Effector memory CD8-positive, alpha-beta T cell (primary cell): ENCODE measurements around the gene GARNL3.

Experiments
- ATAC-seq: fragments of 150-1000 bp; cut with Tn5 transposase; replicated peaks from 2 replicates; pipeline ENCODE4 v1.10.0; 2021; ENCODE audit warnings: mild to moderate bottlenecking, moderate library complexity
- DNase-seq, 3 experiments: peaks; one replicate each; pipeline ENCODE4 v3.0.0; 2021
- H3K27ac Mint-ChIP-seq, 2 donors: one replicate each; pipeline ENCODE4 v1.8.0; 2022; ENCODE audit warnings: mild to moderate bottlenecking in 2 of 2, mixed read lengths in 2 of 2, moderate library complexity in 2 of 2
- H3K27me3 Mint-ChIP-seq, 2 donors: one replicate each; pipeline ENCODE4 v1.8.0; 2022; ENCODE audit warnings: mixed read lengths in 2 of 2
- H3K36me3 Mint-ChIP-seq: one replicate; pipeline ENCODE4 v1.8.0; 2022; ENCODE audit warnings: mild to moderate bottlenecking, moderate library complexity, mixed read lengths; ENCODE audit not compliant: insufficient read depth
- H3K4me1 Mint-ChIP-seq, 2 donors: one replicate each; pipeline ENCODE4 v1.8.0; 2022; ENCODE audit warnings: low read depth in 2 of 2, mixed read lengths in 2 of 2
- H3K4me3 Mint-ChIP-seq, 2 donors: one replicate each; pipeline ENCODE4 v1.8.0; 2022; ENCODE audit warnings: mild to moderate bottlenecking in 2 of 2, mixed read lengths in 2 of 2, moderate library complexity in 2 of 2
- H3K9me3 Mint-ChIP-seq, 2 donors: one replicate each; pipeline ENCODE4 v1.8.0; 2022; ENCODE audit warnings: mixed read lengths in 2 of 2

The GARNL3 gene

GRCh38 chr9:127397646-127398274 is 133.2 kb downstream of the GARNL3 start:
- DNase-seq (peak in 1 of 3 experiments; percentile 16), ATAC-seq (no peak)
- Mint-ChIP-seq H3K4me1 (peaks cover 11 to 16% of the 10 kb centered on the region in 2 donors), H3K27me3 (peaks cover 0 to 10% of the 10 kb centered on the region in 2 donors), H3K9me3 (no peaks in the 10 kb centered on the region), H3K27ac (peak overlapping the region; percentile 59 to 85), H3K36me3 (no peaks in the 10 kb centered on the region), H3K4me3 (peak overlapping the region; percentile 80 to 85)

GRCh38 chr9:127398275-127398647 is 133.7 kb downstream of the GARNL3 start:
- Mint-ChIP-seq H3K9me3 (no peaks in the 10 kb centered on the region), H3K4me1 (peaks cover 11 to 16% of the 10 kb centered on the region in 2 donors), H3K36me3 (no peaks in the 10 kb centered on the region), H3K27ac (peak overlapping the region; percentile 59 to 85), H3K4me3 (peak overlapping the region; percentile 80 to 85), H3K27me3 (peaks cover 0 to 8% of the 10 kb centered on the region in 2 donors)
- no peak for ATAC-seq
- no peak for DNase-seq

GRCh38 chr9:127398715-127399400 is 134.3 kb downstream of the GARNL3 start:
- H3K27ac Mint-ChIP-seq: peak overlapping the region; percentile 59 to 85
- peak overlapping the region; percentile 80 to 85 for H3K4me3 Mint-ChIP-seq
- DNase-seq (no peak), ATAC-seq (no peak)
- peaks cover 11 to 16% of the 10 kb centered on the region in 2 donors for H3K4me1 Mint-ChIP-seq
- H3K27me3 Mint-ChIP-seq: peaks cover 0 to 8% of the 10 kb centered on the region in 2 donors
- H3K9me3 Mint-ChIP-seq: no peaks in the 10 kb centered on the region
- no peaks in the 10 kb centered on the region for H3K36me3 Mint-ChIP-seq

- no peaks in the 10 kb centered on the region for H3K9me3 Mint-ChIP-seq
- ATAC-seq (no peak), DNase-seq (no peak)
- H3K4me3 Mint-ChIP-seq: no peak overlapping the region
- H3K27me3 Mint-ChIP-seq: peaks cover 0 to 8% of the 10 kb centered on the region in 2 donors
- peaks cover 11 to 16% of the 10 kb centered on the region in 2 donors for H3K4me1 Mint-ChIP-seq
- no peak overlapping the region for H3K27ac Mint-ChIP-seq
- H3K36me3 Mint-ChIP-seq: no peaks in the 10 kb centered on the region
These were observed 135.2 kb downstream of the GARNL3 start for GRCh38 chr9:127399736-127400269.

- H3K27me3 Mint-ChIP-seq: peaks cover 0 to 8% of the 10 kb centered on the region in 2 donors
- DNase-seq (no peak), ATAC-seq (no peak)
- no peak overlapping the region for H3K4me3 Mint-ChIP-seq
- H3K36me3 Mint-ChIP-seq: peaks cover 2% of the 10 kb centered on the region
- H3K4me1 Mint-ChIP-seq: peaks cover 7 to 8% of the 10 kb centered on the region in 2 donors
- H3K9me3 Mint-ChIP-seq: no peaks in the 10 kb centered on the region
- H3K27ac Mint-ChIP-seq: no peak overlapping the region
These were observed 138.0 kb downstream of the GARNL3 start for GRCh38 chr9:127402401-127403090.

- ATAC-seq: no peak
- Mint-ChIP-seq H3K4me3 (no peak overlapping the region), H3K27ac (no peak overlapping the region), H3K4me1 (peaks cover under 1% of the 10 kb centered on the region in 2 donors), H3K9me3 (no peaks in the 10 kb centered on the region), H3K36me3 (peaks cover 2% of the 10 kb centered on the region), H3K27me3 (peaks cover 0 to 1% of the 10 kb centered on the region in 2 donors)
- no peak for DNase-seq
These were observed 139.1 kb downstream of the GARNL3 start for GRCh38 chr9:127403507-127404192.

GRCh38 chr9:127404631-127405030 is 140.1 kb downstream of the GARNL3 start:
- Mint-ChIP-seq H3K4me3 (no peak overlapping the region), H3K9me3 (no peaks in the 10 kb centered on the region), H3K4me1 (no peaks in the 10 kb centered on the region), H3K27me3 (no peaks in the 10 kb centered on the region), H3K27ac (no peak overlapping the region), H3K36me3 (peaks cover 2% of the 10 kb centered on the region)
- ATAC-seq: no peak
- DNase-seq: no peak

GRCh38 chr9:127405344-127406125 is 141.0 kb downstream of the GARNL3 start:
- Mint-ChIP-seq H3K27me3 (no peaks in the 10 kb centered on the region), H3K27ac (peak overlapping the region in 1 of 2 donors; percentile 75), H3K36me3 (peaks cover 9% of the 10 kb centered on the region), H3K4me1 (no peaks in the 10 kb centered on the region), H3K4me3 (no peak overlapping the region), H3K9me3 (no peaks in the 10 kb centered on the region)
- DNase-seq (no peak), ATAC-seq (no peak)

GRCh38 chr9:127406799-127407491 is 142.4 kb downstream of the GARNL3 start:
- Mint-ChIP-seq H3K4me3 (no peak overlapping the region), H3K36me3 (peaks cover 9% of the 10 kb centered on the region), H3K27ac (no peak overlapping the region), H3K4me1 (no peaks in the 10 kb centered on the region), H3K27me3 (no peaks in the 10 kb centered on the region), H3K9me3 (no peaks in the 10 kb centered on the region)
- DNase-seq: no peak
- ATAC-seq: no peak

- ATAC-seq: no peak
These were observed 142.9 kb downstream of the GARNL3 start for GRCh38 chr9:127407492-127407843.

GRCh38 chr9:127411122-127411521 is 146.5 kb downstream of the GARNL3 start:
- H3K27ac Mint-ChIP-seq: no peak overlapping the region
- no peaks in the 10 kb centered on the region for H3K4me1 Mint-ChIP-seq
- H3K9me3 Mint-ChIP-seq: no peaks in the 10 kb centered on the region
- DNase-seq (no peak), ATAC-seq (no peak)
- H3K36me3 Mint-ChIP-seq: peaks cover 6% of the 10 kb centered on the region
- no peak overlapping the region for H3K4me3 Mint-ChIP-seq
- H3K27me3 Mint-ChIP-seq: no peaks in the 10 kb centered on the region

More at GRCh38 chr9:127407492-127407843, 142.9 kb downstream of the GARNL3 start:
- no peak for DNase-seq
- Mint-ChIP-seq H3K27ac (no peak overlapping the region), H3K4me3 (no peak overlapping the region), H3K9me3 (no peaks in the 10 kb centered on the region), H3K27me3 (no peaks in the 10 kb centered on the region), H3K36me3 (peaks cover 9% of the 10 kb centered on the region), H3K4me1 (no peaks in the 10 kb centered on the region)

- no peak overlapping the region for H3K27ac Mint-ChIP-seq
- H3K4me1 Mint-ChIP-seq: peaks cover 5 to 12% of the 10 kb centered on the region in 2 donors
- no peak for ATAC-seq
- no peaks in the 10 kb centered on the region for H3K27me3 Mint-ChIP-seq
- no peaks in the 10 kb centered on the region for H3K9me3 Mint-ChIP-seq
- DNase-seq: no peak
- H3K36me3 Mint-ChIP-seq: peaks cover 4% of the 10 kb centered on the region
- H3K4me3 Mint-ChIP-seq: no peak overlapping the region
These were observed 150.6 kb downstream of the GARNL3 start for GRCh38 chr9:127415141-127415540.
